ENCODE measurements around the gene NDUFAF8. TPM values are rescaled to one million over a fixed set of nuclear protein-coding genes. Genes with fewer than 3 reads are reported as not detected.

Gene NDUFAF8
- total RNA-seq, 3 donors from 2014 or later (not counting 1 experiment from before 2014, with no cell fraction given) = 28.6 to 36.4 (median 34.9) TPM

DNA sequence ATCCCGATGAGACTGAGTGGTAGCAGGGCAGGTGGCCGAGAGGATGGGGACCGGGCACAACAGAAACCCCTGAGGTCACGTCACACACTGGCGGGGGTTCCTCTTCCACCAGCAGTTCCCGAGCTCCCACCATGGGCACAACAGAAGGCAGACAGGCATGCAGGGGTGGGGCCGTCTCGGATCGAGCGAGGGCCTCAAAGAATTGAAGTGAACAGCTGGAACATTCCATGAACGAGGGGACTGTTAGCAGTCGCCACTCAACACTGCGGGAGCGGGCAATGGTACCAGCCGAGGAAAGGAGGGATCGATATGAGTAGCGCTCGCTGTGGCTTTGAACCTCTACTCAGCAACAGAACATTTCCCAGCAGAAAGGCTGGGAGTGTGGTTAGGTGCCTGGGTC lies 21.6 kb upstream of the NDUFAF8 start:
- no peaks in the 10 kb centered on the region for H3K9me3 ChIP-seq (ENCODE audit: control insufficient read depth, insufficient read depth, low read length)
- no peaks in the 10 kb centered on the region for H3K9me3 Mint-ChIP-seq
- H3K4me3 Mint-ChIP-seq = no peak overlapping the region
- whole genome bisulfite sequencing (ENCODE audit: insufficient coverage) = 95% methylated on average over 16 of the region's 18 CpGs
- no peak overlapping the region for H3K27ac ChIP-seq (ENCODE audit: low read length)
- no peaks in the 10 kb centered on the region for H3K27me3 Mint-ChIP-seq (ENCODE audit: low read depth in 2 of 2)
- H3K4me3 ChIP-seq (ENCODE audit: low read length) = no peak overlapping the region
- H3K36me3 ChIP-seq (ENCODE audit: control insufficient read depth, insufficient read depth, low read length) = no peaks in the 10 kb centered on the region
- no peaks in the 10 kb centered on the region for H3K36me3 Mint-ChIP-seq
- intact Hi-C loops (cut with micrococcal nuclease) = no loop called here
- TF ChIP-seq, protein P1, sequence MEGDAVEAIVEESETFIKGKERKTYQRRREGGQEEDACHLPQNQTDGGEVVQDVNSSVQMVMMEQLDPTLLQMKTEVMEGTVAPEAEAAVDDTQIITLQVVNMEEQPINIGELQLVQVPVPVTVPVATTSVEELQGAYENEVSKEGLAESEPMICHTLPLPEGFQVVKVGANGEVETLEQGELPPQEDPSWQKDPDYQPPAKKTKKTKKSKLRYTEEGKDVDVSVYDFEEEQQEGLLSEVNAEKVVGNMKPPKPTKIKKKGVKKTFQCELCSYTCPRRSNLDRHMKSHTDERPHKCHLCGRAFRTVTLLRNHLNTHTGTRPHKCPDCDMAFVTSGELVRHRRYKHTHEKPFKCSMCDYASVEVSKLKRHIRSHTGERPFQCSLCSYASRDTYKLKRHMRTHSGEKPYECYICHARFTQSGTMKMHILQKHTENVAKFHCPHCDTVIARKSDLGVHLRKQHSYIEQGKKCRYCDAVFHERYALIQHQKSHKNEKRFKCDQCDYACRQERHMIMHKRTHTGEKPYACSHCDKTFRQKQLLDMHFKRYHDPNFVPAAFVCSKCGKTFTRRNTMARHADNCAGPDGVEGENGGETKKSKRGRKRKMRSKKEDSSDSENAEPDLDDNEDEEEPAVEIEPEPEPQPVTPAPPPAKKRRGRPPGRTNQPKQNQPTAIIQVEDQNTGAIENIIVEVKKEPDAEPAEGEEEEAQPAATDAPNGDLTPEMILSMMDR (IDR thresholded peaks at IDR 0.05) = no peak
- H3K4me1 Mint-ChIP-seq = peaks cover 5 to 6% of the 10 kb centered on the region in 2 donors
- ATAC-seq (no peak), DNase-seq (no peak)
- no peak overlapping the region for H3K27ac Mint-ChIP-seq
- peaks cover 13% of the 10 kb centered on the region for H3K4me1 ChIP-seq (ENCODE audit: control insufficient read depth, insufficient read depth, low read length)
- no peaks in the 10 kb centered on the region for H3K27me3 ChIP-seq (ENCODE audit: control insufficient read depth, insufficient read depth, low read length)

DNA sequence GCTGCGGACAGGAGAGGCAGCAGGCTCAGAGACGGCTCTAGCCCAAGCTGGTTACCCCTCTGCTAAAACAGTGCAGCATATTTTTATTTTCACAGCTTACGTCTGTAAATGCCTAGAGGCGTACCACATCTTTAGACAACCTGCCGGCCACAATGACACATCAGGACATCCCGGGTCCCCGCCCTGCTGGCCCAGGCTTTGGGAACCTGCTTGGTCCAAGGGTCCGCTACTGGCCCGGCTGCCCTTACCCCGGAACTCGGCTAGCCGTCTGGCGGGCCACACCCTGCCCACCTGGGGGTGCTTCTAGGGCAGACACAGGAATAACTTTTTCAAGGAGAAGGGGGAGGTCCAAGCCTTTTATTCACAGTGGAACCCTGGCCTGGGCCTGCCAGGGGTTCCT lies 20.7 kb upstream of the NDUFAF8 start:
- H3K36me3 Mint-ChIP-seq = no peaks in the 10 kb centered on the region
- H3K27ac Mint-ChIP-seq = no peak overlapping the region
- H3K36me3 ChIP-seq (ENCODE audit: control insufficient read depth, insufficient read depth, low read length) = no peaks in the 10 kb centered on the region
- no peak overlapping the region for H3K4me3 Mint-ChIP-seq
- no peak for DNase-seq
- H3K27me3 Mint-ChIP-seq (ENCODE audit: low read depth in 2 of 2) = no peaks in the 10 kb centered on the region
- no peaks in the 10 kb centered on the region for H3K27me3 ChIP-seq (ENCODE audit: control insufficient read depth, insufficient read depth, low read length)
- peaks cover 16% of the 10 kb centered on the region for H3K4me1 ChIP-seq (ENCODE audit: control insufficient read depth, insufficient read depth, low read length)
- 89% methylated on average over 13 of the region's 13 CpGs for WGBS (ENCODE audit: insufficient coverage)
- H3K27ac ChIP-seq (ENCODE audit: low read length) = no peak overlapping the region
- intact Hi-C loops (cut with micrococcal nuclease) = no loop called here
- peaks cover 7 to 12% of the 10 kb centered on the region in 2 donors for H3K4me1 Mint-ChIP-seq
- no peak for ATAC-seq
- H3K9me3 Mint-ChIP-seq = no peaks in the 10 kb centered on the region
- no peaks in the 10 kb centered on the region for H3K9me3 ChIP-seq (ENCODE audit: control insufficient read depth, insufficient read depth, low read length)
- TF ChIP-seq, protein P1 (IDR thresholded peaks at IDR 0.05) = no peak
- H3K4me3 ChIP-seq (ENCODE audit: low read length) = no peak overlapping the region

DNA sequence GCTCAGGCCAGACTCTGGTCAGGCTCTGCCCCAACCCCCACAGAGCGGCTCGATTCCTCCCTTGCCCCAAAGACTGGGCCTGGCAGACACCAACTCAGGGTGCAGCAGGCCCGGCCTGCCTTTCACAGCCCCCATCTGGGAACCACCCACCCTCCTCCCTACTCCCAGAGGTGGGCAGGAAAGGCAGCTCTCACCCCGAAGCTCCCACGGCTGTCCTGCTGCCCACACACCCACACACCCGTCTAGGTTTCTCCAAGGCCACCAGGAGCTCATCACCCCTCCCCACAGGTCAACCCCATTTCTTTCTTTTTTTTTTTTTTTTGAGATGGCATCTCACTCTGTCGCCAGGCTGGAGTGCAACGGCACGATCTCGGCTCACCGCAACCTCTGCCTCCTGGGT lies 20.1 kb upstream of the NDUFAF8 start:
- no peak for DNase-seq
- H3K4me3 Mint-ChIP-seq = no peak overlapping the region
- no peaks in the 10 kb centered on the region for H3K36me3 Mint-ChIP-seq
- 92% methylated on average over 11 of the region's 11 CpGs for WGBS (ENCODE audit: insufficient coverage)
- Histone ChIP-seq H3K27me3 (ENCODE audit: control insufficient read depth, insufficient read depth, low read length) (no peaks in the 10 kb centered on the region), H3K9me3 (ENCODE audit: control insufficient read depth, insufficient read depth, low read length) (no peaks in the 10 kb centered on the region), H3K36me3 (ENCODE audit: control insufficient read depth, insufficient read depth, low read length) (no peaks in the 10 kb centered on the region), H3K4me1 (ENCODE audit: control insufficient read depth, insufficient read depth, low read length) (peaks cover 21% of the 10 kb centered on the region), H3K4me3 (ENCODE audit: low read length) (no peak overlapping the region), H3K27ac (ENCODE audit: low read length) (no peak overlapping the region)
- H3K27me3 Mint-ChIP-seq (ENCODE audit: low read depth in 2 of 2) = no peaks in the 10 kb centered on the region
- H3K9me3 Mint-ChIP-seq = no peaks in the 10 kb centered on the region
- intact Hi-C loops (cut with micrococcal nuclease) = no loop called here
- H3K27ac Mint-ChIP-seq = no peak overlapping the region
- ATAC-seq = no peak
- TF ChIP-seq, protein P1 (IDR thresholded peaks at IDR 0.05) = no peak
- H3K4me1 Mint-ChIP-seq = peaks cover 12 to 18% of the 10 kb centered on the region in 2 donors

DNA sequence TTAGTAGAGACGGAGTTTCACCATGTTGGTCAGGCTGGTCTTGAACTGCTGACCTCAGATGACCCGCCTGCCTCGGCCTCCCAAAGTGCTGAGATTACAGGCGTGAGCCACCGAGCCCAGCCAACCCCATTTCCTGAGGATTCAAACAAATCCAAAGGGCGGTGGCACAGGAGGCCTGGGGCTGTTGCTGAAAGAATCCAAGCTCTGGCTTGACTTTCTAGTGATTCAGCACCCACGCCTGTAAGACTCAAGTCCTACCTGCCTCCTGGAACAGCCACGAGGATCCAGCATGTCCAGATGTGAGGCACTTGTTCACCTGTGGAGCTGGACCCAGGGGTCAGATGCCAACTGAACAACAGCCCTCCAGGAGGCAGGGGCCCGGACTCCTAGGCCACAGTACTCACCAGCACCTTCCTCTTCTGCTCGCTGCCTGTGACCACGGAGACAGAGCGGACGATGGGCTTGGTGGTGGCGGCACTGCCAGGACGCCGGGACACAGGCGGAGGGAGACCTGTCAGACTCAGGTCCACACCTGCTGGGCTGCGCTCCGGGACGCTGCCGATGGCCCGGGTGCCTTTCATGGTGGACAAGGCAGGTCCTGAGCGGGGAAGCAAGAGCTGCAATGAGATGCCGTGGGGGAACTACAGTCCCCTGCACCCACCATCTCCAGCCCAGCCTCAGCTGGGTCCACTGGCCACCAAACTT lies 19.5 kb upstream of the NDUFAF8 start:
- no peaks in the 10 kb centered on the region for H3K36me3 Mint-ChIP-seq
- H3K4me3 ChIP-seq (ENCODE audit: low read length) = no peak overlapping the region
- H3K36me3 ChIP-seq (ENCODE audit: control insufficient read depth, insufficient read depth, low read length) = no peaks in the 10 kb centered on the region
- peaks cover 22% of the 10 kb centered on the region for H3K4me1 ChIP-seq (ENCODE audit: control insufficient read depth, insufficient read depth, low read length)
- peaks cover 13 to 18% of the 10 kb centered on the region in 2 donors for H3K4me1 Mint-ChIP-seq
- intact Hi-C loops (cut with micrococcal nuclease) = no loop called here
- 97% methylated on average over 24 of the region's 24 CpGs for WGBS (ENCODE audit: insufficient coverage)
- no peaks in the 10 kb centered on the region for H3K9me3 Mint-ChIP-seq
- DNase-seq (no peak), ATAC-seq (no peak)
- no peaks in the 10 kb centered on the region for H3K27me3 Mint-ChIP-seq (ENCODE audit: low read depth in 2 of 2)
- TF ChIP-seq, protein P1 (IDR thresholded peaks at IDR 0.05) = no peak
- no peak overlapping the region for H3K27ac Mint-ChIP-seq
- no peaks in the 10 kb centered on the region for H3K9me3 ChIP-seq (ENCODE audit: control insufficient read depth, insufficient read depth, low read length)
- no peaks in the 10 kb centered on the region for H3K27me3 ChIP-seq (ENCODE audit: control insufficient read depth, insufficient read depth, low read length)
- no peak overlapping the region for H3K4me3 Mint-ChIP-seq
- H3K27ac ChIP-seq (ENCODE audit: low read length) = no peak overlapping the region

All from natural killer cell (primary cell).